ENCODE data around the gene MELK. TPM values are rescaled to one million over a fixed set of nuclear protein-coding genes. Genes with fewer than 3 reads are reported as not detected.
A peak's percentile ranks its signal among the peaks of the same experiment; 100 is the strongest.
"Not testable (repeated sequence)": the region's sequence is repeated elsewhere in the genome, so short reads cannot be mapped to it uniquely, and the experiment has no call there.

The MELK gene
- 26.3 TPM for polyA plus RNA-seq (2013, experiment 1 of 2; ENCODE audit: insufficient read length)
- polyA plus RNA-seq (2013, experiment 2 of 2; ENCODE audit: insufficient read length), result 27.2 TPM

- DNase-seq, result peak; percentile 83
These were observed at the start of gene MELK for GRCh38 chr9:36572515-36573418. Gene MELK (plus strand): TSS chr9:36572895. CDS start chr9:36581682, 8,787 bp downstream.

GRCh38 chr9:36530224-36530623 lies 42.5 kb upstream of the MELK start:
- no peak for DNase-seq

- DNase-seq, result no peak
These were observed 40.3 kb upstream of the MELK start for GRCh38 chr9:36532353-36532752.

- DNase-seq, result not testable (repeated sequence)
These were observed 39.0 kb upstream of the MELK start for GRCh38 chr9:36533726-36534125.

GRCh38 chr9:36535107-36535506 lies 37.6 kb upstream of the MELK start:
- no peak for DNase-seq

GRCh38 chr9:36537861-36538260 lies 34.8 kb upstream of the MELK start:
- DNase-seq, result no peak

GRCh38 chr9:36542355-36542754 lies 30.3 kb upstream of the MELK start:
- no peak for DNase-seq

GRCh38 chr9:36543916-36544315 lies 28.8 kb upstream of the MELK start:
- DNase-seq, result peak; percentile 10

GRCh38 chr9:36547598-36547997 lies 25.1 kb upstream of the MELK start:
- DNase-seq, result no peak

GRCh38 chr9:36548454-36548853 lies 24.2 kb upstream of the MELK start:
- DNase-seq, result no peak

GRCh38 chr9:36550135-36550534 lies 22.6 kb upstream of the MELK start:
- no peak for DNase-seq

GRCh38 chr9:36550631-36551098 lies 22.0 kb upstream of the MELK start:
- DNase-seq, result not testable (repeated sequence)

- peak; percentile 38 for DNase-seq
These were observed 21.6 kb upstream of the MELK start for GRCh38 chr9:36551129-36551528.

- no peak for DNase-seq
These were observed 20.8 kb upstream of the MELK start for GRCh38 chr9:36551910-36552309.

- peak; percentile 48 for DNase-seq
These were observed 13.5 kb upstream of the MELK start for GRCh38 chr9:36559036-36559695.

- DNase-seq, result peak; percentile 35
These were observed 11.9 kb upstream of the MELK start for GRCh38 chr9:36560771-36561170.

GRCh38 chr9:36562801-36563200 lies 9.9 kb upstream of the MELK start:
- not testable (repeated sequence) for DNase-seq

GRCh38 chr9:36566813-36567221 lies 5.9 kb upstream of the MELK start:
- DNase-seq, result no peak

- DNase-seq, result not testable (repeated sequence)
These were observed 4.0 kb upstream of the MELK start for GRCh38 chr9:36568681-36569080.

- DNase-seq, result no peak
These were observed 1.4 kb upstream of the MELK start for GRCh38 chr9:36571333-36571732.

GRCh38 chr9:36574045-36574444 lies 1.4 kb downstream of the MELK start:
- not testable (repeated sequence) for DNase-seq

- DNase-seq, result peak; percentile 56
These were observed 2.8 kb downstream of the MELK start for GRCh38 chr9:36575411-36575882.

- peak; percentile 27 for DNase-seq
These were observed 4.2 kb downstream of the MELK start for GRCh38 chr9:36576866-36577265.
